Left ventricle myocardium inferior (tissue), 1 donor: ENCODE measurements around the gene MACROD2. TPM values are rescaled to one million over a fixed set of nuclear protein-coding genes. Genes with fewer than 3 reads are reported as not detected.
A peak's percentile ranks its signal among the peaks of the same experiment; 100 is the strongest.

Source experiments
- DNase-seq: peaks from one replicate; pipeline ENCODE4 v3.0.0-alpha.2; 2020
- H3K27ac ChIP-seq: fragments of 200-600 bp; replicated peaks from 2 replicates; pipeline ENCODE4 v1.8.0; 2021
- H3K27me3 ChIP-seq: fragments of 200-600 bp; 2 replicates; pipeline ENCODE4 v1.8.0; 2021; ENCODE audit warnings: low read depth
- H3K36me3 ChIP-seq: fragments of 200-600 bp; 2 replicates; pipeline ENCODE4 v1.8.0; 2021
- H3K4me1 ChIP-seq: fragments of 200-600 bp; 2 replicates; pipeline ENCODE4 v1.8.0; 2021
- H3K4me3 ChIP-seq: fragments of 200-600 bp; 2 replicates; pipeline ENCODE4 v1.8.0; 2021; ENCODE audit warnings: mild to moderate bottlenecking, moderate library complexity
- H3K9me3 ChIP-seq: fragments of 200-600 bp; replicated peaks from 2 replicates; pipeline ENCODE4 v1.8.0; 2021
- CTCF ChIP-seq: fragments of 200-600 bp; IDR thresholded peaks from 2 replicates; pipeline ENCODE4 v1.8.0; 2021; ENCODE audit warnings: antibody characterized with exemption, mild to moderate bottlenecking, borderline replicate concordance
- intact Hi-C: fragments of 100-400 bp; cut with micrococcal nuclease; formaldehyde crosslinking; loops from one replicate; pipeline ENCODE4 v1.11.0; 2022
- total RNA-seq: library from RNA; stranded (reverse); fragmentation: NEBNext Ultra II Directional; extraction: Animal tissue kit (Norgen Biotek cat#: 25700); gene quantifications from one replicate; pipeline ENCODE4 v1.2.1, GENCODE V29; 2021
- donor health status: DM: no; HTN: yes; CAD: no; lungs with severe emphysema.

The MACROD2 gene
- total RNA-seq, 1 donor from 2014 or later = 3.6 TPM

- intact Hi-C loops = no loop called here
- H3K27ac ChIP-seq = no peak overlapping the region
- DNase-seq = no peak
- H3K4me1 ChIP-seq = no peaks in the 10 kb centered on the region
- H3K4me3 ChIP-seq = no peak overlapping the region
- H3K27me3 ChIP-seq = no peaks in the 10 kb centered on the region
- no peaks in the 10 kb centered on the region for H3K36me3 ChIP-seq
- H3K9me3 ChIP-seq = peaks cover 16% of the 10 kb centered on the region
- TF ChIP-seq CTCF = no peak
Measured at GRCh38 chr20:15422966-15423365, 1427.7 kb downstream of the MACROD2 start.

- H3K27me3 ChIP-seq = no peaks in the 10 kb centered on the region
- no peak overlapping the region for H3K4me3 ChIP-seq
- no peak overlapping the region for H3K27ac ChIP-seq
- H3K4me1 ChIP-seq = peaks cover 8% of the 10 kb centered on the region
- intact Hi-C loops = loop anchor here (10.0 kb wide), 1 partner anchor 55 kb away; no protein-coding TSS in a partner anchor
- no peak for TF ChIP-seq CTCF
- DNase-seq = no peak
- H3K9me3 ChIP-seq = peaks cover 3% of the 10 kb centered on the region
- no peaks in the 10 kb centered on the region for H3K36me3 ChIP-seq
Measured at GRCh38 chr20:15439551-15439950, 1444.2 kb downstream of the MACROD2 start.

GRCh38 chr20:15440049-15440820 lies 1444.9 kb downstream of the MACROD2 start:
- Histone ChIP-seq H3K36me3 (no peaks in the 10 kb centered on the region), H3K27ac (no peak overlapping the region), H3K4me3 (no peak overlapping the region), H3K27me3 (no peaks in the 10 kb centered on the region), H3K4me1 (peaks cover 8% of the 10 kb centered on the region), H3K9me3 (no peaks in the 10 kb centered on the region)
- no peak for DNase-seq
- TF ChIP-seq CTCF = no peak
- intact Hi-C loops = no loop called here

GRCh38 chr20:15445056-15445840 lies 1449.9 kb downstream of the MACROD2 start:
- Histone ChIP-seq H3K4me1 (peaks cover 7% of the 10 kb centered on the region), H3K27ac (no peak overlapping the region), H3K9me3 (no peaks in the 10 kb centered on the region), H3K27me3 (no peaks in the 10 kb centered on the region), H3K4me3 (no peak overlapping the region), H3K36me3 (no peaks in the 10 kb centered on the region)
- no peak for DNase-seq
- no peak for TF ChIP-seq CTCF
- intact Hi-C loops = no loop called here

- DNase-seq = peak; percentile 15
Measured at GRCh38 chr20:15446373-15446772, 1451.1 kb downstream of the MACROD2 start.

More at GRCh38 chr20:15446373-15446772, 1451.1 kb downstream of the MACROD2 start:
- no peak for TF ChIP-seq CTCF
- Histone ChIP-seq H3K4me3 (no peak overlapping the region), H3K4me1 (no peaks in the 10 kb centered on the region), H3K36me3 (no peaks in the 10 kb centered on the region), H3K27me3 (no peaks in the 10 kb centered on the region), H3K9me3 (no peaks in the 10 kb centered on the region), H3K27ac (no peak overlapping the region)
- intact Hi-C loops = no loop called here
